Iris pigment epithelial cell (primary cell): ENCODE data around the gene BASP1.

Source experiments
- DNase-seq: peaks from one replicate; pipeline ENCODE4 v3.0.0-alpha.2; 2011; ENCODE audit warnings: low read depth

BASP1 gene, protein sequence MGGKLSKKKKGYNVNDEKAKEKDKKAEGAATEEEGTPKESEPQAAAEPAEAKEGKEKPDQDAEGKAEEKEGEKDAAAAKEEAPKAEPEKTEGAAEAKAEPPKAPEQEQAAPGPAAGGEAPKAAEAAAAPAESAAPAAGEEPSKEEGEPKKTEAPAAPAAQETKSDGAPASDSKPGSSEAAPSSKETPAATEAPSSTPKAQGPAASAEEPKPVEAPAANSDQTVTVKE

GRCh38 chr5:17217493-17218352 lies at the start of gene BASP1:
Gene BASP1 (plus strand): TSS chr5:17217631. CDS start chr5:17275217, 57,586 bp downstream.
- DNase-seq: peak; percentile 90

DNA sequence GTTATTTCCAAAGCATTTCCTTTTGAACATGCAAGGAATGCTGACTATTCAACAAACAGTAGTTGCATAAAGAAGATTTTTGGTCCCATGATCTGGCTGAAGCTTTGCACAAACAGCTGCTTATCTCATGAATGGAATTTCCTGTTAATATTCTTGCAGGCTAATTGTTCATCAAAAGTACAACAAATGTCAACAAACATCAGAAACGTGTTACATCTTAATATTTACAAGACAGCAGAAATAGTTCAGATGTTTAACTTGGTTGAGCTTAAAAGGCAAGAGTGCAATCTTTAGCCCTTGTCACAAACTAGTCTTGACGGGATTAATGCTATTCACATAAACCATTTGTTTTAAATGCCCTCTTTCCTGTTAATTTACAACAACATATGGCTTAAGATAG lies 47.9 kb upstream of the BASP1 start:
- DNase-seq: peak; percentile 93

GRCh38 chr5:17172791-17173190 lies 44.6 kb upstream of the BASP1 start:
- no peak for DNase-seq

DNA sequence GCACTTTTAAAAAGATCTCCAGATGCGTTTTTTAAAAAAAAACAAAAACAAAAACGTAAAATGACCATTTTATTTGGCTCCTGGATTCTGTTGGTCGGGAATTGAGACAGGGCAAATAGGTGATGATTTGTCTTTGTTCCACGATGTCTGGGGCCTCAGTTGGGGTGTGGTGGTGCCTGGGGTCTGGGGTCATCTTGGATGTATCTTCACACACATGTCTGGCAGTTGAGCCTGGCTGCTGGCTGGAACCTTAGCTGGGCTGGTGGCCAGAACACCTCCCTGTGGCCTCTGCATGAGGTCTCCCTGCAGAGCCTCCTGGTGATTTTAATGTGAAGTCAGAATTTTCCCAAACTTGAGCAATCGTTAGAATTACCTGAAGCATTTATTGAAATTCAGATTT lies 42.5 kb upstream of the BASP1 start:
- no peak for DNase-seq

DNA sequence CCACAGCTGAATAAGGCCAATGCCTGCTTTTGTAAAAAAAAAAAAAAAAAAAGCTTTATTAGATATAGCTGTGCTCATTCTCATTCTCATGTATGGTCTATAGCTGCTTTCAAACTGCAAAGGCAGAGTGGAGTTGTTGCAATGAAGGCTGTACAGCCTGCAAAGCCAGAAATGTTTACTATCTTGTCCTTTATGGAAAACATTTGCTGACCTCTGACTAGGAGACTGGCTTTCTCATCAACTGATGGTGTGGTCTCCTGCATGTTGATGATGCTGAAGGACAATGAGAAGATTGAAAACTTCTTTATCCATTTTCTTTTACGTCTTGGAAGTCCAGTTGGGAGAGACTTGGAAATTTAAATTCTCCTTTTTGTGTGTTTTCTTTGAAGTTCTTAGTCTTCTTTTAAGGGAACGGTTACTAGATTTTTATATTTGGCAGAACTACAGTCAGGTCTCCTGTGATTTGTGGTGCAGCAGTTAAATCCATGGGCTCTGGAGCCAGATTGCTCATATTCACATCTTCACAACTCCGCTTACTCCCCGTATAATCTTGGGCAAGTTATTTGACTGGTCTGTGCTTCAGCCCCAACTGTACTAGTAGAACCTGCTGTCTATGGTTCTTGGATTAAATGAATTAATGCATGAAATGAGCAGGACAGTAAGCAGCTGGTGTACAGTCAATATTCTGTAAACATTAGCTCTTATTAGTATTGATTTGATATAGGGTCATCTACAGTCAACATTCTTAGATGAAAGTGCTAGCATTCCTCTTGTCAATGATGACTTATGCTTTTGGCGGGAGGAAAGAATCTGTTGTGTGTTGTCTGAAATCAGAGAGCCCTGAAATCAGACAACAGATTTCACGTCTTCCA lies 39.7 kb upstream of the BASP1 start:
- no peak for DNase-seq

- DNase-seq: peak; percentile 44
Observed at GRCh38 chr5:17178373-17178675, 39.1 kb upstream of the BASP1 start.

GRCh38 chr5:17180330-17180843 lies 37.0 kb upstream of the BASP1 start:
- DNase-seq: peak; percentile 32

DNA sequence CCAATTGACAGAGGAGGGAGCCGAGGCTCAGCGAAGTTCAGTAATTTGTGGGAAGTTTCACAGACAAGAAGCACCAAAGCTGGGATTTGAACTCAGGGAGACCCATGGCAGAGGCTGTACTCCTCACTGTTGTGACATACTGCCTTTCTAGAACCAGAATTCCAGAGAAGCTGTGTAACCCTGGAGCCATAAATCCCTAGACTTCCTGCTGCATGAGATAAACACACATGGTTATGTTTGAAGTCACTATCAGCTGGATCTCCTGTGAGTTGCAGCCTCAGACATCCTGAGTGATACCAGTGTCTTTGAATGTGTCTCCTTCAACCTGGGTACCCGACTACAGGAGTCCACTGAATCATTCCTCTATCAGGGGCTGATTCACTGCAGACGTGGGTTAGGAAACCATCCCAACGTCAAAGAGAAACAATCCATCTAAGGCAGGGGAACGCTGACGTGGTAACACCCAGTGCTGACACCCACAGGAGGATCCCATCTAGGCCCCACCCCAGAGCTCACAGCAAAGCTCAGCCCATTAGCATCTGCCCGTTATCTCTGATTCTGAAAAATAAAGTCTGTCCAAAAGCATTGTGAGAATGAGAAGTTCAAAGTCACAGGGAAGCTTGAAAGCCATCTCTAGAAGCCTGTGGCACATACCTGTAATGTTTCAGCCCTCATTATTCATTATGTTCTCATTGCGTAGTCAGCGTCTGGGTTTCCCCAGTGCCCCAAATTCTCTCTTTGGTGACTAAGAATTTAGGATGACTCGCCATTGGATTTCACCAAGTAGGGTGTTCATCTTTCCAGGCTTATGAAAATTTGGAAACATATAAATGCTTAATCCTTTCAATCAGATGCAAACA lies 36.3 kb upstream of the BASP1 start:
- peak; percentile 100 for DNase-seq

DNA sequence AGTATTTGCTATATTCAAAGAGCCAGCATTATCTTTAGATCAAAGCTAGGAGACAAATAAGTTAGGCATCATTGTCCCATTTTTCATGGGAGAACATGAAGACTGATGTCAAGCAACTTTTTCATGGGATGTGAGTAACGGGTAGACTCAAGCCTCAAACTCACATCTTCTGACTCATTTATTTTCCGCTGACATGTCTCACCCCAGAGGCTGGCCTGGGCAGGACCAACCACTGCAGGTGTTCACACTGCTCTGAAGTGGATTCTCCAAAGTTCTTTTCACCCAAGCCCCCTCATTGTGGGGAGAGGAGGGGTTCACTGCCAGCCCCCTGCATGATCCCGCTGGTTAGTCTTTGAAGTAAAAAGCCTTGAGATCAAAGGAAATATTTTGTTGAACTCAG lies 34.9 kb upstream of the BASP1 start:
- DNase-seq: peak; percentile 79

- DNase-seq: no peak
Observed at GRCh38 chr5:17182981-17183380, 34.5 kb upstream of the BASP1 start.

DNA sequence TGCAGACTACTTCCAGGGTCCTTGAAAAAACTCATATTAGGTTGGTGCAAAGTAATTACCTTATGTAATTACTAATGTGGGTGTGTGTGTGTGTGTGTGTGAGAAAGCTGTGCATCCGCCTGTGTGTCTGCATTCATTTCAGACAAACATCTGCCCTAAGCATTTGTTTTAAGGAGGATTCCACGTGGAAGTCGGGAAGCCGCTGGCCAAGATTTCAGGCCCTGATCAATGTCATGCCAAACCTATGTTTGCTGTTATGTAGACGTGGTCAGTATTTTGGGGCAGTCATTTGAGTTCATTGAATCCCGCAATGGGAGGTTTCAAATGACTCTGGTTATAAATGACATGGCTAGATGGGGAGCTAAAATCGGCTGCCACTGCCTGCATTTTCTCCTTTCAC lies 33.6 kb upstream of the BASP1 start:
- no peak for DNase-seq

- peak; percentile 57 for DNase-seq
Observed at GRCh38 chr5:17184588-17184987, 32.8 kb upstream of the BASP1 start.

DNA sequence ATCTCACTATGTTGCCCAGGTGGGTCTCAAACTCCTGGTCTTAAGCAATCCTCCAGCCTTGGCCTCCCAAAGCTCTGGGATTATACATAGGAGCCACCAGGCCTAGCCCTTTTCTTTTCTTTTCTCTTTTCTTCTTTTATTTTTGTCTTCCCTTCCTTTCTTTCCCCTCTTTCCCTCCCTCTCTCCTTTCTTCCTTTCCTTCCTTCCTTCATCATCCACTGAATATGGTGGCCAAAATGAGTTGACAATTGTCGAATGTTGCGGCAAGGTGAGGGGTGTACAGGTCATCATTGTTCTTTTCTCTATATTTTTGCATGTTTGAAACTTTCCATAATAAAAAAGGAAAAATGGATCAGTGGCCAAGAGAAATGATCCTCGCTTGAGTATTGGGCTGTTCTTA lies 32.1 kb upstream of the BASP1 start:
- no peak for DNase-seq

DNA sequence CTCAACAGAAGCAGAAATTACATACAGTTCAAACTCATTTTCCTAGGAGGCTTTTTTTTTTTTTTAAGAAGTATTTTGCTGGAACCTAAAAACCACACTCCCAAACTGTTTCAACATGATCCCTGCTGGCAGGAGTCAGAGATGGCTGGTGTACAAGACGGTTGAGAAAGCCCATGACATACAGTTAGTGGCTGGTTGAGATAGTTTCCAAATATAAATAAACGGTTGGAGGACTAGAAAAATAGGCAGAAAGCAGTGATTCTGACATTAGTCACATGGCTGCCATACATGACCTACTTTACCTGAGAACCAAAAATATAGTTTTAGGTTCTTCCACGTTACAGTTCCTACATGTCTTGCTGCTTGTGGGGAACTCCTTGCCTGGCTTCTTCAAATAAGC lies 31.7 kb upstream of the BASP1 start:
- DNase-seq: peak; percentile 96

DNA sequence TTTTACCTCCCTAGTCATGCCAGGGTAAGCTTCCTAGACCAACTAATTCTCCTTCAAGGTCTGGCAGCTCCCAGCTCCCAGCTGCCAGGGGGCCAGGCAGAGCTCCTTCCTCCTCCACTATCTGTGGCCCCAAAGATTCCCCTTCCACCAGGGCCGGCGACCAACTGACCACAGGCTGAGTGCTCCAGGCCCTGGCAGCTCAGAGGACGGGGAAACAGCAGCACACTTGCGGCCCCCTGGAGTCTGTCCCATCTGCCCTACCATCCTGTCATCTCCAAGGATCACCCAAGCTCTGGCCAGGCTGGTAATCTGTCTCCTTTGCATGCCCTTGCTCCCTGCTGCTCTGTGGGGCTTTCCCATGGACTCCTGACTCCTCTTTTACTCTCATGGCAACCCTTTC lies 31.2 kb upstream of the BASP1 start:
- no peak for DNase-seq

GRCh38 chr5:17187011-17187785 lies 30.2 kb upstream of the BASP1 start:
- DNase-seq: peak; percentile 48

- no peak for DNase-seq
Observed at GRCh38 chr5:17187786-17188170, 29.7 kb upstream of the BASP1 start.

DNA sequence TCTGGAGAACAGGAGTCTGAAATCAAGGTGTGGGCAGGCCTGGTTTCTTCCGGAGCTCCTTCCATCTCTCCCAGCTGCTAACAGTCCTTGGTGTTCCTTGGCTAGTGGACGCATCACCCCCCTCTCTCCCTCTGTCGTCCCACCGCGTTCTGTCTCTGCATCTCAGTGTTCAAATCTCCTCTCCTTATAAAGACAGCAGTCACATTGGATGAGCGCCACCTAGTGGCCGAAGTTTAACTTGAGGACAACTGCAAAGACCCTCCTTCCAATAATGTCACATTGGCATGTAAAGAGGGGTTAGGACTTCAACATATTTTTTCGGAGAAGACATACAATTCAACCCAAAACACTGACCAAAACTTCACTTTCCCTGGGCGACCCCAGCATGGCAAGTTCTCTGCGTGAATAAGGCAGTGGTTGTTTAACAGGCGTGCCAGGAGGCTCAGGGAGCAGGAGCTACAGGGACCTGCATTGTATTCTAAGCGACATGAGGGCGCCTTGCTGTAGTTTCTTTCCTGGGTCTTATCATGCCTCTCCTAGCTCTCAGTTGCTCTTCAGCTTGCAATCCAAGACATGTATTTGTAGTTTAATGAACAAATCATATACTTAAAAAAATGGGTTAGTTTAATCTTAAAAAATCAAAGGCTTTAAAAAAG lies 27.9 kb upstream of the BASP1 start:
- peak; percentile 85 for DNase-seq

DNA sequence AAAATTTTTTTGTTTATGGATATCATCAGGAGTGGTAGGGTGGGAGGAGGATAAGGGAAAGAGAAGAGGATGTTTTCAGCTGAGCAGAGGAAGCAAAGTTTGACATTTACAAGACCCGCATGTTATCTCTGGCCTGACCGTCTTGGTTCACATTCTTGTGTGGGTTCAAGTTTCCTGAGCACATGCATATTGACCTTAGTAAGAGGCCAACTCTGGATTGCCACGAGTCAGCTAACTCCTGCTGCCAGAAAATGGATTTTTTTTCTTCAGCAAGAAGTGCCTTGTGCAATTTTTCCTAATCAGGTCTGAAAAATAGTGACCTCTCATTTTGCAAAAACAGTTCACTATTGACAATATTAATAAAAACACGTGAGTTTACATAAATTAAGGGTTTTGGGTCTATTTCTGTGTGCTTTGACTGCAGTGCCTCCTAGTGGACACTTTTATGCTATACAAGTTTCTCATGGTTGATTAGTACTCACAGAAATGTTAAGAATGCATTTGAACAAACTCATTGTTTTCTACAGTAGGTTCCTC lies 27.1 kb upstream of the BASP1 start:
- DNase-seq: peak; percentile 87

DNA sequence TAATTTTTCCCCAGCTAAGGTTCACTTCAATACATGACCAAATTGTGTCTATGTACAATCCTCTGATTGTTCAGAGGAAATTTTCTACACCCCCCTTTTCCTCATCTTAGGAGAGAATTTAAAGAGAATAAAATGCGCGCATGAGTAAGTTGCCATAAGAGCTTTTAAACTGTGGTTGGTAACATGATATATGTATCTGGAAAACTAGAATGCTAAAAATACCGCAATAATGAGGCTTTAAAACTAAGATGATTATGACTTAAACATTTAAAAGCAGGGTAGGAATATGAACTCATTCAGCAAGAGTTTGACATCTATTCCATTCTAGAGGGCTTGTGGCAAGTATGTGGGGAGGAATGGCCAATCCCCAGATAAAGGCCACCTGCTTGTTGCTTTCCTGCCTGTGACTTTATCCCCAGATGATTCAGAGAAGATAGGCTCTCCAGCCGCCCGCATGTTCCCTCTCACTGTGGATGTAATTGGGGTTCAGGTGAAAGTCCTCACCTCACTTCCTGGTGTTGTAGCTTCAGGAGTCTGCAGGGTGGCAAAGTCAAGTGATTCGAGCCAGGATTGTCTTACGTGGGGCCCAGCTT lies 26.5 kb upstream of the BASP1 start:
- peak; percentile 59 for DNase-seq
